GM18505 (cell line): Measurements from ENCODE around the gene LUC7L.
A peak's percentile ranks its signal among the peaks of the same experiment; 100 is the strongest.
"Not testable (repeated sequence)": the region's sequence is repeated elsewhere in the genome, so short reads cannot be mapped to it uniquely, and the experiment has no call there.

Source experiments
- ATAC-seq: cut with Tn5 transposase; IDR thresholded peaks from one replicate; pipeline ENCODE4 v1.9.1; 2021; ENCODE audit not compliant: unreplicated experiment
- POLR2A ChIP-seq: IDR thresholded peaks from 4 replicates; pipeline ENCODE4 v1.6.1; 2011; ENCODE audit warnings: borderline replicate concordance; ENCODE audit not compliant: insufficient read depth, insufficient read length; ENCODE audit errors: extremely low read depth

LUC7L gene

GRCh38 chr16:259226-259625, 30.0 kb upstream of the LUC7L start:
- no peak for ATAC-seq
- no peak for TF ChIP-seq POLR2A

GRCh38 chr16:258091-258490, 28.8 kb upstream of the LUC7L start:
- not testable (repeated sequence) for ATAC-seq

- no peak for TF ChIP-seq POLR2A
- no peak for ATAC-seq
These were observed 25.9 kb upstream of the LUC7L start for GRCh38 chr16:255183-255582.

DNA sequence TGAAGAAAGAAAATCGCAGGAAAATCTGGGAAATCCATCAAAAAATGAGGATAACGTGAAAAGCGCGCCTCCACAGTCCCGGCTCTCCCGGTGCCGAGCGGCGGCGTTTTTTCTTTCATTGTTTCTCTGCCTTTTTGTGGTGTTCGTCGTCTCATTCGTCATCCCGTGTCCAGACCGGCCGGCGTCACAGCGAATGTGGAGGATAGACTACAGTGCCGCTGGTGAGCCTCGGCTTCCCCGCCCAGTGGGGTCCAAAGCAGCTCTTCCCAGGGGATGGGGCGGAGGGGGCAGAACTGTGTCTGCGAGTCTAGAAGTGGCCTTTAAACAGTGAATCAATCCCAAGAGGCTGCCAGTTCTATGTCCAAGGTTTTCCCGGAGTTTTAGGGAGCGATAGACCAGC, 25.2 kb upstream of the LUC7L start:
- no peak for TF ChIP-seq POLR2A
- no peak for ATAC-seq

DNA sequence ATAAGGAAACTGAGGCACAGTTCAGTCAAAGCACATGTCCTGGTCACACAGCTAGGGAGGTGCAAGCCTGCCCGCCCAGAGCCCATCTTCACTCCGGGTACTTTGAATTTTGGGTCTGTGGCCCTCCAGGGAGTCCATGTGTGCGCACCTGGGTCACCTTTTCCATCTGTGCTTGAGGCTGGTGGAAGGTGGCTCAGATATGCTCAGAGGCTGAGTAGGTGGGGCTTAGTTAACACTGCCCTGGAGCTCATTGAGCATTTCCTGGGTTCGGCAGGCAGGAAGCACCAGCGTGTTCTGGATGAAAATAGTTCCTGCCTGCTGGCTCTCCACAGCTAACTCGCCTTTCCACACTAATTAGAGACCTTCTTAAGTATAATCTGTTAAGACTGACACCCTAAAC, 24.6 kb upstream of the LUC7L start:
- ATAC-seq = no peak
- TF ChIP-seq POLR2A = no peak

DNA sequence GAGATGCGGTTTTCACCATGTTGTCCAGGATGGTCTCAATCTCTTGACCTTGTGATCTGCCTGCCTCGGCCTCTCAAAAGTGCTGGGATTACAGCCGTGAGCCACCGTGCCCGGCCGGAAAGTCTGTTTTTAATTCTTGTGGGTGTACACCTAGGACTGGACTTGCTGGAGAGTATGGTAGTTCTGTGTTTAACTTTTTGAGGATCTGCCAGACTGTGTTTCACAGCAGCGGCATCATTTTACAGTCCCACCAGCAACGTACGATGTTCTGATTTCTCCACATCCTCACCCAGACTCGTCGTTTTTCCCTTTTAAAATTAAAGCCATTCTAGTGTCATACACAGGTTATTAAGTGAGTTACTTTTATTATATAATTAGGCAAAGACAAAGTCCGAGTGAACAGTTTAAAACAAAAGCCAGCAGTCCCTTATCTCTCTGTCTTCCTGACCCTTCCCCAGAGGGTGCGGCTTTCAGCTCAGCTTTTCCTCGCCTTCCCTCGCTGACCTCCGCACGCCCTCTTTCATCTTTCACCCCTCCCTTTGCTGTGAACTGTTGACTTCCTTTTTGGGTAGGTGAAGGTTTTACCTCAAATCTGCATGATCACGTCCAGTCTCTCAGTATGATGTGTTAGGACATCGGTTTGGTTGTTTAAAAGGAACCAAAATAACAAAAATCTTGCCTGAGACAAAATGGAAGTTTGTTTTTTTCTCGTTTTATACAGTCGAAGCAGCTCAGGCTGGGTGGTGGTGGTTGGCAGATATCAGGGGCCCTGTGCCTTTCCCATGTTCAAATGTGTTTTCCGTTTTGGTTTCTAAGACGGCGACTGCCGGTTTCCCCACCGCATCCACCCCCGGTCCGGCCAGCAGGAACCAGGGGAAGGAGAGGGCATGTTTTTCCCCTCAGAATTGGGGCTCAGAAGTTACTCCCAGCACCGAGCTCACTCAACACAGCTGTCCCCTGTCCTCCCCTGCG, 23.4 kb upstream of the LUC7L start:
- no peak for TF ChIP-seq POLR2A
- no peak for ATAC-seq

GRCh38 chr16:249431-249830, 20.2 kb upstream of the LUC7L start:
- TF ChIP-seq POLR2A = no peak
- ATAC-seq = no peak

- no peak for ATAC-seq
- no peak for TF ChIP-seq POLR2A
These were observed 17.8 kb upstream of the LUC7L start for GRCh38 chr16:247027-247426.

GRCh38 chr16:245105-245504, 15.9 kb upstream of the LUC7L start:
- ATAC-seq = no peak
- no peak for TF ChIP-seq POLR2A

GRCh38 chr16:243348-243747, 14.1 kb upstream of the LUC7L start:
- ATAC-seq = no peak
- no peak for TF ChIP-seq POLR2A

GRCh38 chr16:242281-242680, 13.0 kb upstream of the LUC7L start:
- no peak for ATAC-seq
- TF ChIP-seq POLR2A = no peak

DNA sequence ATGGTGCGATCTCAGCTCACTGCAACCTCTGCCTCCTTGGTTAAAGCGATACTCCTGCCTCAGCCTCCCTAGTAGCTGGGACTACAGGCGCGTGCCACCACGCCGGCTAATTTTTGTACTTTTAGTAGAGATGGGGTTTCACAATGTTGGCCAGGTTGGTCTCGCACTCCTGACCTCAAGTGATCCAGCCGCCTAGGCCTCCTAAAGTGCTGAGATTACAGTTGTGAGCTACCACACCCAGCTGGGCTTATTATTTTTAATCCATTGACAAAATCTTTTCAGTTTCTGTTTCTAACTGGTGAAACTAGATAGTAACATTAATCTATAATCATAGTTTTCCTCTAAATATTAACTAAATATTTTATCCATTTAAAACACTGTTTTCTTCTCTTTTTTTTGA, 11.3 kb upstream of the LUC7L start:
- TF ChIP-seq POLR2A = no peak
- ATAC-seq = no peak

DNA sequence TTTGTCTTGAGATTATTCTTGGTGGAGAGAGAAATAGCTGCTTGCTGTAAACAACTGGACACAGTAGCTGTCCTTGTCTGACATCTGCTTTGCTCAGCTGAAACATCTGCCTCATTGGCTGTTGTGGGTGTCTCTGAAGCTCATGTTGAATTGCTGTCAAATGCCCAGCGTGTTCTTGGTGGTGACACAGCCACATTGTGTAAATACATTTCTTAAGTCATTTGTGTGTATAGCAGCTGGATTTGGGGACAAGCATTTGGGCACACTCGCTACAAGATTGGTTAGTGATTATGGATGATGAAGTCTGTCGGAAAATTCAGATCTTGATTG, 10.7 kb upstream of the LUC7L start:
- no peak for TF ChIP-seq POLR2A
- ATAC-seq = no peak

- peak; percentile 97 for TF ChIP-seq POLR2A
These were observed 5.4 kb upstream of the LUC7L start, which contains the start of gene FAM234A for GRCh38 chr16:234468-235305. Gene FAM234A (plus strand): TSS chr16:234821. CDS start chr16:254414, 19,593 bp downstream.

More at GRCh38 chr16:234468-235305, 5.4 kb upstream of the LUC7L start, which contains the start of gene FAM234A:
- ATAC-seq = peak; percentile 79
